Measurements from ENCODE around the gene RER1.

RER1 gene

GRCh38 chr1:2389644-2390043 is 2.0 kb upstream of the RER1 start:
- DNase-seq (ENCODE audit: low read depth, low spot score): no peak

- no peak for DNase-seq (ENCODE audit: low read depth, low spot score)
Measured at GRCh38 chr1:2391931-2392509, 379 bp downstream of the RER1 start.

DNA sequence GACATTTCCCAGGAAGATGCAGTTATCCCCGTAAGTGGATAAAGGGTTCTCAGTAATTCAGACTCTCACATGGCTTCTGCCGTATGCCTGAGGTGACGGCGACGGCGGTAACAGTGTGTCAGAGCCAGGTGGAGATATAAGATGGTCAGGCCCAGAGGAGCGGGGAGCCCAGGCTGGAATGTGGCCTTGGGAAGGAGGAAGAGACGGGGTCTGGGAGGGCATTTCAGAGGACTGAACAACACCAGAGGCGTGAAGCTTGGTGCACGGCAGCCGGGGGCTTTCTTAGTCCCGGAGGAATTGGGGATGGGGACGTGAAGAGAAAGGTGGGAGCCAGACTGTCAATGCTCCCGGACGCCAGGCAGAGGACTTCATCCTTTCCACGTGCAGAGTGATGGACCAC is 1.0 kb downstream of the RER1 start:
- no peak for DNase-seq (ENCODE audit: low read depth, low spot score)

DNA sequence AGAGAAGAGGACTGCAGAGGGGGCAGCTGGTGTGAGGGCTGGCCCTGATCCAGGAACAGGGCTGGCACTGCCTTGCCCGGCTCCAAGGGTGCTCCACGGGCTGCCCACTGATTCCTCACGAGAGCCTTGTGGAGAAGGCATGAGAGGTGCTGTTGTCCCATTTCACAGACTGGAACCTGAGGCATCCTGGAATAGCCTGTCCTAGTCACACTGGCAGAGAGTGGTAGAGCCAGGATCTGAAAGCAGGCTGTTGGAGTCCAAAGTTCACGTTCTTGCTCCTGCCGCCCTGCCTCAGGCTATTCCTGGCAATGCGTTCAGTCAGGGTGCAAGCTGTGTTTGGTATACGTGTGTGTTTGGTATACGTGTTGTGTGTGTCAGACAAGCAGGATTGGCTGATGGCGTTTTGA is 1.8 kb downstream of the RER1 start:
- DNase-seq (ENCODE audit: low read depth, low spot score): no peak

GRCh38 chr1:2394220-2394619 is 2.6 kb downstream of the RER1 start:
- no peak for DNase-seq (ENCODE audit: low read depth, low spot score)

DNA sequence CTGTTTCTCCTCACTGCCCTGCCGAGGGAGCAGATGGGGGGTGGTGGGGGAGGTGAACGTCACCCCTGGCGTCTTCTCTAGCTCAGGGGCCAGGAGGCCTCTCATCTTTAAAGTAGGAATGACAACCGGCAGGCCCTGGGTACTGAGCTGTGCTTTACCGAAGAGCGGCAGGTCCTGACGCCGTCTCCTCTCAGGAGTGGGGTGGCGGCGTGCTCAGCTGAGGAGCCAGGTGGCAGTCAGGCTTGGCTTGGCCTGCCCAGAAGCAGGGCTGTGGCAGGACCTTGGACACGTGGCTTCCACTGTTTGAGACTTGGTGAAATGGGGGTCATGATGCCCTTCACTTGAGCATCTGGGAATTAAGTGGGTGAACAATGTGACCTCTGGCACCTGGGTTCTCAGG is 3.1 kb downstream of the RER1 start:
- no peak for DNase-seq (ENCODE audit: low read depth, low spot score)

GRCh38 chr1:2395245-2395644 is 3.6 kb downstream of the RER1 start:
- DNase-seq (ENCODE audit: low read depth, low spot score): no peak

GRCh38 chr1:2396059-2396458 is 4.4 kb downstream of the RER1 start:
- DNase-seq (ENCODE audit: low read depth, low spot score): no peak

DNA sequence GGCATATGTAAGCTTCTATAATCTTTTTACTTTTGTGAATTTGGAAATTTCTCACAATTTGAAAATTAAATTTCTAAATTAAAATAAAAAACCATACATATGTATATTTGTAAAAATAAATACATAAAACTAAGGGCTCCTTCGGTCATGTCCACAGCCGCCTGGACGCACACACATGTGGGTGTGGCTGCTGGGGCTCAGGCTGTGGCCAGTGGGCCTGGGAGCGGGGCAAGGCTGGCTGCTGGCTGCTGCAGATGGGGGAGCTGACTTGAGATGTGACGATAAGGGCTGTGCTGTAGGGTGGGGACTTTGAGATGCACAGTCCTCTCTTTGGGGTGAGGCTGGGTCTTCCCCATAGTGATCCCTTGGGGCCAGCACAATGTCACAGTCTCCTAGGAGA is 4.8 kb downstream of the RER1 start:
- no peak for DNase-seq (ENCODE audit: low read depth, low spot score)

DNA sequence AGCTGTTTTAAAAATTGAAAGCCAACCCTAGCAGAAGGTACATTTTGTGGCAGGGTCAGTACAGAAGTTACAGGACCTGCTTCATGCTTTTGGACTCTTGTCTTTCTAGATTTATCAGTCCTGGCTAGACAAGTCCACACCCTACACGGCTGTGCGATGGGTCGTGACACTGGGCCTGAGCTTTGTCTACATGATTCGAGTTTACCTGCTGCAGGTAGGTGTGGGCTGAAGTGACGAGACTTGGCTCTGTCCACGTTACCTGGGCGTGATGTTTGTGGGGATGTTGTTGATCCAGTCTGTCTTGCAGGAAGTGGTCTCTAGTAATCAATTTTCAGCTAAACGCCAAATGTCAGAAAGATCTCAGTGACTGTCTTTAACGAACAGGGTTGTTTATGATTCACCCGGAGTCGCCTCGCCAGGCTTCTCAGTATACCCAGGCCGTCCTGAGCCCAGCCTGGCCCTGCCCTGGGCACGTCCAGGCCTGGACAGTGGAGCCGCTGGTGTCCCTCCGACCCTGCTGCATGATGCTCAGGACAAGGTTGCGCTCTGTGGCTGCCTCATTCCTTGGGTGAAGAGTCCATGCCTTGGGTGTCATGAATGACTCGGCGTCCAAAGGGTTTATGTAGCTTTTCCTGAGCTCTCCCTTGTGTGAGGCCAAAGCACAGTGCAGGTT is 5.5 kb downstream of the RER1 start:
- no peak for DNase-seq (ENCODE audit: low read depth, low spot score)

DNA sequence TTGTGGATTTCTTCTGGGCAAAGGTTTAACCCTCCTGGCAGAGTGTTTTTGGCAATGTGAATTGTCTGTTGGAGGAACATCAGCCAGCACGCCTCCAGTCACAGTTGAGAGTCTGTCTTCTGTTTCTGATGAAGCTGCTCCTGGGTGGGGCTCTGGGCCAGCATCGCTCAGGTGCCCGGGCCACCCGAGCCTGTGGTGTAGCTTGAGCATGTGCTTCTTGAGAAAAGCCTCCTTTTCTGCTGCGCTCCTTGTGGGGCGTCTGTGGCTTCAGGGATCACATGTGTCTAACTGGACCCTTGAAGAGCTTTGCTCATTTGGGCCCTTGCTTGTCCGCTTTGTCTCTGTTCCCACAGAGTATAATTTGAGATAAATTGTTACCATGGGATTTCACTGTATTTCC is 7.2 kb downstream of the RER1 start:
- no peak for DNase-seq (ENCODE audit: low read depth, low spot score)

DNA sequence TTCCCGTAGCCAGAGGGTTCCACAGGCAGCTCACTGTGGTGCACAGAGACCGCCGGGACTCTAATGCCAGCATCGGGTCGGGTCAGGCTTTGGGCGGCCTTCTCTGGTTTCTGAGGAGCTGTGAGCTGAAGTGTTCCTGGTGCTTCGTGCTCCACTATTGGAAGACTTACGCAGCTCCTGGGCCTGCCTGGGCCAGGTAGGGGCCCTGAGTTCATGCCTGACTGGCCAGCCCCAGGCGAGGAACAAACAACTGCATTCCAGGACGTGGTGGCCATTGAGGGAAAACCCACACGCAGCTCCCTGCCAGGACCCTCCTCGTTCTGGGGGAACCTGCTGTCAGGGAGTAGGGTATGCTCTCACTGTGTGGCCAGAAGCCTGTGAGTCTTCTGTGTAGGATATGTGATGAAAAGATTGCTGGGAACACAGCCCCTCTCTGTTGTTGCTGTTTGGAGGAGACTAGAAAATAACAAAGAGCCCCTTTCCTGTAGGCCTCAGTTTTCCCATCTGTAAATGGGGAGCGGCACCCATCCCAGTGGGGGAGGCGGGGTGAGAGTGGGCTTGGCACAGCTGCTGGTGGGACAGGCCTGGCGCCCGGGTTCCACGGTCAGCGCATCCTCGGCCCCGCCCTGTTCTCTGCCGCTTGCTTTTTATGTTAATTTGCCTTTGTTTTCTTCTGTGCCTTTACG is 8.4 kb downstream of the RER1 start:
- no peak for DNase-seq (ENCODE audit: low read depth, low spot score)

- DNase-seq (ENCODE audit: low read depth, low spot score): peak; percentile 46
Measured at GRCh38 chr1:2400576-2400909, 8.9 kb downstream of the RER1 start.

- no peak for DNase-seq (ENCODE audit: low read depth, low spot score)
Measured at GRCh38 chr1:2400950-2401649, 9.5 kb downstream of the RER1 start.

GRCh38 chr1:2402420-2402819 is 10.8 kb downstream of the RER1 start:
- DNase-seq (ENCODE audit: low read depth, low spot score): no peak

GRCh38 chr1:2403273-2403672 is 11.6 kb downstream of the RER1 start:
- no peak for DNase-seq (ENCODE audit: low read depth, low spot score)

- DNase-seq (ENCODE audit: low read depth, low spot score): no peak
Measured at GRCh38 chr1:2404142-2404889, 12.7 kb downstream of the RER1 start.

DNA sequence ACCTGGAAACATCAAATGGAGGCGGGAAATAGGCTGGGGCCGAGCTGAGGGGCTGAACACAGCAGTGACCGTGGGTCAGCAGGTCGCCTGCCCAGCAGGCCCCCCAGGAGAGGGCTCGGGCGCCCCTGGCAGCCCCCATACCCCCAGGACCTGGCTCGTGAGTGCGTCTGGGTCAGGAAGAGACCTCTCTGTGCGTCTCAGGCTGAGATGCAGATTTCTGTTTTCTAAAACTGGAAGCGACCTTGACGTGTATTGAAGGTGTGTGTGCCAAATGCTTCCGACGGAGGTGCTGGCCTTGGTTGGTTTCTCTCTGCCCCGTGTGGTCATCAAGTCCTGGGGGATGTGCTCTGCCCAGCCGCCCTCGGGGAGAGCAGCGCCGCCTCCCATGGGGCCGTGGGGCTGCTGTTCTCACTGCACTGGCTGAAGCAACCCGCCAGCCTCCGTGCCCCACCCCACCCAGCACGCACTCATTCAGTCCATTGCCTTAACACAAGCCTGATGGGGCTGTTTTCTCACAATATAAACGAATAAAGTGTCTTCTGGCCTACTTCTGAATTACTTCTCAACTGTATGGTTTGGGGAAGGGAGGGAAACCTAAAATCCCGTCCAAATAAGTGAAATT is 13.4 kb downstream of the RER1 start:
- DNase-seq (ENCODE audit: low read depth, low spot score): no peak

DNA sequence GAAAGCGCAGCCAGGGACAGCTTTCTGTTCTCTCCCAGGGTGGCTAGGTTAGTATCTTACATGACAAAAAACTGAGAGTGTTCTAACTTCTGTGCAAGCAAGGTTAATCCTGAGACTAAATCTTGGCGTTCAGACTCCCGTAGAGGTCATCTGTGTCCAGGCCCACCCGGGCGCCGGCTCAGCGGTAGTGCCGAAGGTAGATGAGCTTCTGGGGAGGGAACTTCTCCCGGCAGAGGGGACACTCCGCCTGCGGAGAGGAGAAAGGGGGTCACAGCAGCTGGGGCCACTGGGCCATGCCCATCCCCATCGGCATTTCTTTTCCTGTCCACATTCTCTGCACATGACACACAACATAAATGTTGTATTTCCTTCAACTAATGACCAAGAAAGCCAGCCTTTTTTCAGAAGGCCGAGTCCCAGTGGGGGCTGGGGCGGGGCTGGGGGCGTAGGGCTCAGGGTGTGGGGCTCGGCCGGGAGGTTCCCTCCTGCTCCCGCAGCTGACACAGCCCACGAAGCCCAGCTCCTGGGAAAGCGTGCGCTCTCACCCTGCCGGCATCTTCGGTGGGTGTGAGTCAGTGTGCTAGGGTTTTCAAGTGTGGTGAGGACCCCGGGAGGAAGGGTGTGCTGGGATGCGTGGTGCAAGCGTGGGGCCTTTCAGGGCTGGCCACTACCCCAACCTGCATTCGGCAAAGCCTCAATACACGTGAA is 14.1 kb downstream of the RER1 start:
- peak; percentile 50 for DNase-seq (ENCODE audit: low read depth, low spot score)

DNA sequence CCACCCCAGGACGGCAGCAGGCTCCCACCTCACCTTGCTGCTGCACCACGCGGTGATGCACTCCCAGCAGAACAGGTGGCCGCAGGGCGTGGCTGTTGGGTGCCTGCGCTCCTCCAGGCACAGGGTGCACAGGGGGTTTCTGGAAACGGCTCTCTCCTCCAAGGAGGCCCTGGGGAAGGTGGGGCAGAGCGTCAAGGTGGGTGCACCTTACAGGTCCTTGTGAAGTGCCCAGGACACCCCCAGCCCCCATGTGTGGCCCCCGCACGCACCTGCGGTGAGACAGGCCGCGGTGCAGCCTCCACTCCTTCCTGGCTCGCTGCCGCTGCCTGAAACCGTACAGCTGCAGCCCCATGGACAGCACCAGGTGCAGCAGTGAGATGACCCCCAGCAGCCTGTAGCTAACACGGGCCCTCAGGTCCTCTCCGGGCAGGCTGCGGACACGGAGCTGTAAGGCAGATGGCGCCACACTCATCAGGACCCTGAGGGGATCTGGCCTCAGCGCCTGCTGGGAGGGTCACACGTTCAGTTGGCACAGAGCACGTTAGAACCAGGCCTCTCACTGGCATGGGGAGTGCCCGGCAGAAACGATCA is 14.9 kb downstream of the RER1 start:
- DNase-seq (ENCODE audit: low read depth, low spot score): no peak
